Progenitor cell of endocrine pancreas (in vitro differentiated cells): ENCODE data around the gene OTC. TPM values are rescaled to one million over a fixed set of nuclear protein-coding genes. Genes with fewer than 3 reads are reported as not detected.
A peak's percentile ranks its signal among the peaks of the same experiment; 100 is the strongest.

Source experiments
- DNase-seq: peaks from one replicate; pipeline ENCODE4 v3.0.0; 2021; ENCODE audit warnings: low spot score; ENCODE audit not compliant: unreplicated experiment
- H3K27ac Mint-ChIP-seq: 2 replicates; pipeline ENCODE4 v1.8.0; 2021; ENCODE audit warnings: mild to moderate bottlenecking, moderate library complexity, mixed read lengths
- H3K27me3 Mint-ChIP-seq: 2 replicates; pipeline ENCODE4 v1.8.0; 2021; ENCODE audit warnings: mixed read lengths
- H3K36me3 Mint-ChIP-seq: 2 replicates; pipeline ENCODE4 v1.8.0; 2022; ENCODE audit warnings: mixed read lengths; ENCODE audit not compliant: insufficient read depth
- H3K4me1 Mint-ChIP-seq: 2 replicates; pipeline ENCODE4 v1.8.0; 2021; ENCODE audit warnings: low read depth, mixed read lengths
- H3K4me3 Mint-ChIP-seq: 2 replicates; pipeline ENCODE4 v1.8.0; 2021; ENCODE audit warnings: low read depth, mild to moderate bottlenecking, moderate library complexity, mixed read lengths
- H3K9me3 Mint-ChIP-seq: 2 replicates; pipeline ENCODE4 v1.8.0; 2021; ENCODE audit warnings: low read depth, mixed read lengths
- CTCF ChIP-seq: fragments of 200-600 bp; sonication (generic); IDR thresholded peaks from one replicate; pipeline ENCODE4 v1.5.0; 2021; ENCODE audit warnings: antibody characterized with exemption, mild to moderate bottlenecking; ENCODE audit not compliant: unreplicated experiment
- total RNA-seq: library from RNA; stranded (reverse); gene quantifications from 2 replicates; pipeline ENCODE4 v1.2.1, GENCODE V29; 2021

Gene OTC
- total RNA-seq, 1 donor from 2014 or later = not detected

- DNase-seq = no peak
- Mint-ChIP-seq H3K27ac (no peak overlapping the region), H3K4me3 (no peak overlapping the region), H3K9me3 (peaks cover 21% of the 10 kb centered on the region), H3K36me3 (no peaks in the 10 kb centered on the region), H3K4me1 (peaks cover 3% of the 10 kb centered on the region), H3K27me3 (no peaks in the 10 kb centered on the region)
- TF ChIP-seq CTCF = no peak
These were observed 85.9 kb downstream of the OTC start for GRCh38 chrX:38438321-38438720.

GRCh38 chrX:38452603-38453002 is 100.2 kb downstream of the OTC start:
- peaks cover 28% of the 10 kb centered on the region for H3K9me3 Mint-ChIP-seq
- peak overlapping the region; percentile 43 for H3K27ac Mint-ChIP-seq
- H3K36me3 Mint-ChIP-seq = peaks cover 4% of the 10 kb centered on the region
- no peak for TF ChIP-seq CTCF
- no peaks in the 10 kb centered on the region for H3K27me3 Mint-ChIP-seq
- DNase-seq = no peak
- peaks cover 6% of the 10 kb centered on the region for H3K4me1 Mint-ChIP-seq
- H3K4me3 Mint-ChIP-seq = no peak overlapping the region

- DNase-seq = no peak
- Mint-ChIP-seq H3K4me1 (peaks cover 2% of the 10 kb centered on the region), H3K9me3 (peaks cover 33% of the 10 kb centered on the region), H3K27ac (no peak overlapping the region), H3K27me3 (no peaks in the 10 kb centered on the region), H3K36me3 (peaks cover 4% of the 10 kb centered on the region), H3K4me3 (no peak overlapping the region)
- no peak for TF ChIP-seq CTCF
These were observed 105.7 kb downstream of the OTC start for GRCh38 chrX:38458071-38458470.

GRCh38 chrX:38462257-38462656 is 109.9 kb downstream of the OTC start:
- Mint-ChIP-seq H3K27ac (no peak overlapping the region), H3K4me1 (no peaks in the 10 kb centered on the region), H3K9me3 (peaks cover 37% of the 10 kb centered on the region), H3K4me3 (no peak overlapping the region), H3K27me3 (no peaks in the 10 kb centered on the region), H3K36me3 (peaks cover 1% of the 10 kb centered on the region)
- no peak for TF ChIP-seq CTCF
- DNase-seq = no peak

- Mint-ChIP-seq H3K27ac (no peak overlapping the region), H3K4me1 (peaks cover 5% of the 10 kb centered on the region), H3K36me3 (peaks cover 3% of the 10 kb centered on the region), H3K27me3 (no peaks in the 10 kb centered on the region), H3K9me3 (peaks cover 45% of the 10 kb centered on the region), H3K4me3 (no peak overlapping the region)
- no peak for TF ChIP-seq CTCF
- DNase-seq = no peak
These were observed 113.3 kb downstream of the OTC start for GRCh38 chrX:38465686-38466085.
